Muscle of arm (tissue), 14 donors: ENCODE results near the gene KNDC1. TPM values are rescaled to one million over a fixed set of nuclear protein-coding genes. Genes with fewer than 3 reads are reported as not detected.
A peak's percentile ranks its signal among the peaks of the same experiment; 100 is the strongest.
"Not testable (repeated sequence)": the region's sequence is repeated elsewhere in the genome, so short reads cannot be mapped to it uniquely, and the experiment has no call there.

Source experiments
- DNase-seq: peaks from one replicate; pipeline ENCODE4 v3.0.0-alpha.2; 2013
- long read RNA-seq, 11 donors: transcript quantifications; one replicate each; lab custom pipeline, GENCODE V29; 2026
- polyA plus RNA-seq, 12 donors: library from polyadenylated mRNA; unstranded; fragments of 120-200 nt; gene quantifications; one replicate each; pipeline ENCODE4 v1.2.1, GENCODE V29; 2013; ENCODE audit not compliant: insufficient read length in 12 of 12

KNDC1 gene, protein sequence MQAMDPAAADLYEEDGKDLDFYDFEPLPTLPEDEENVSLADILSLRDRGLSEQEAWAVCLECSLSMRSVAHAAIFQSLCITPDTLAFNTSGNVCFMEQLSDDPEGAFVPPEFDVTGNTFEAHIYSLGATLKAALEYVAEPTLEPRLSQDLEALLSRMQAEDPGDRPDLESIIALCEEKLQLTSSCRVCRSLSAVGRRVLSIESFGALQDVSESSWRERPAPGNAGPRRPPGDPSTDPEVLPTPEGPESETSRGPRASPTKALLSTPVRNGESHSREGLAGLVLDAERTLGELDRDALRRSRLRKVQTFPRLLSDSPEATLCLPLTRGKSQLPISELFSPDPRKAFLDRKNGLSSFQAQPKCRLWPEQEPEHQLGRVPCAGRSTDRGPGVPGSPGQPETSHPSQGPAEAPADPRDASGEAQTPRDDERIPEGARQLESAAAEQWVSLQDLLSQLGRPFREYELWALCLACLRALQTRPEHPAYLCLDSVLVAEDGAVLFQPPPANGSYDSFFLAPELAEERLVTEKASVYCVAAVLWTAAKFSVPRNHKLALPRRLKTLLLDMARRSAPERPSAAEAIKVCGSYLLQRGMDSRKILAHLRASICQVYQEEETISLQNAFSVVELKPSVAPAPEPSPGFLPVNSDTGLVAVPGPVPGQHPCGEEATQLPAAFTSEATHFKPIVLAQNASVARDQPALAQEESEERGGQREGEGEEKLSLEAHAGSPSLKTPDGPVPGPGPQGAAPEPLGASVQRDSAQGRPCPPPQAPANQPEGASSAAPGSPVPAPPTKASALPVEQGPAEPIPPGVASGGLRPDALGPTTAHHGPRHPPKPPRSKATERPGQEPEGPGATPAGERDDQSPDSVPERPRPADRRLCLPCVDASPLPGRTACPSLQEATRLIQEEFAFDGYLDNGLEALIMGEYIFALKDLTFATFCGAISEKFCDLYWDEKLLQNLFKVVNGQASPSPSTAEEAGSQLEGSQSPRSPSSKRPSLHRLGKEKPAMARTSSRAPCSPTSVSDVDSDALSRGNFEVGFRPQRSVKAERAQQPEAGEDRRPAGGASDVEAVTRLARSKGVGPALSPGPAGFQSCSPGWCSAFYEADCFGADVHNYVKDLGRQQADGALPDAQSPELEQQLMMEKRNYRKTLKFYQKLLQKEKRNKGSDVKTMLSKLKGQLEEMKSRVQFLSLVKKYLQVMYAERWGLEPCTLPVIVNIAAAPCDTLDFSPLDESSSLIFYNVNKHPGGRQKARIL (N-terminal part only)
- 10 to 100 TPM in 1 of 12 donors, 1 to 10 TPM in 10, not detected in 1; 1.8 to 10.1 (median 5.3) TPM for polyA plus RNA-seq
- long read RNA-seq, donor 1, result 0 reads
- long read RNA-seq, donor 2, partial matches to known transcripts, result 0 of 2 reads
- long read RNA-seq, donor 2, other reads (novel, unspliced or antisense), result 0 of 2 reads
- long read RNA-seq, donor 3, result 0 reads
- long read RNA-seq, donor 4, result 0 reads
- long read RNA-seq, donor 5, result 0 reads
- long read RNA-seq, donor 6, result 0 reads
- long read RNA-seq, donor 7, result 0 reads
- long read RNA-seq, donor 8, result 0 reads
- long read RNA-seq, donor 9, result 0 reads
- long read RNA-seq, donor 10, partial matches to known transcripts, result 0 of 1 reads
- long read RNA-seq, donor 10, other reads (novel, unspliced or antisense), result 0 of 1 reads
- long read RNA-seq, donor 11, result 0 reads

DNA sequence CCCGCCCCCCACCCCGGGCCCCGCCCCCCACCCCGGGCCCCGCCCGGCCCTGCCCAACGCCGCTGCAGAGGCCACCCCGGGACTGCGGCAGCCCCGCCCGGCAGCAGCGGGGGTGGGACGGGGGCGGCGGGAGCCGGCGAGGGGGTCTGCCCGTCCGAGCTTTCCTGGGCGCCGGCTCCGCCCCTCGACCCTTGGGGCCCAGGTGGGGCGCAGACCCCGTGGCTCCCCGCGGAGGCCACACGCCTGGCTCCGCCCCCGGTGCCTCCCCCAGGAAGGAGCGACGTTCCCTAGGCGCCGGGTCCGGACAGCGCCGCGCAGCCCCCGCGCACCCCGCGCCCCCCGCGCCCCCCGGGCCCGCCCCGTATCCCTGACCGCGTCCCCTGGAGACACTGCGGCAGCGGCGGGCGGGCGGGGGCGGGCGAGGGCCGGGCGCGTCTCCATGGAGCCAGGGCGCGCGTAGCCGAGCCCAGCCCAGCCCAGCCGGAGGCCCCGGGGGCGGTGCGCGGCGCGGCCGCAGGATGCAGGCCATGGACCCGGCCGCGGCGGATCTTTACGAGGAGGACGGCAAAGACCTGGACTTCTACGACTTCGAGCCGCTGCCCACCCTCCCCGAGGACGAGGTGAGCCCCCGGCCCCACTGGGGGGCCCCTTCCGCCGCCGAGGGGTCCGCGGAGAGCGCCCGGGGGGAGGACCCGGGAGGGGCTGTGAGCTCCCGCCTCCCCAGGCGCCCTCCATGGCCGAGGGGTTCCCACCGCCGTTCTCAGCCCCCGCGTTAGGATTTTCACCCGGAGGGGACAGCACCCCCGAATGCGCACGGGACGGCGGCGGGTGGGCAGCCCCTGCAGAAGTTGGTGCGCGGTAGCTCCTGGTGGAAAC, at the start of gene KNDC1:
Gene KNDC1 (plus strand): TSS at position 270 of the 876 bp plus-strand sequence. CDS start 249 bp downstream, at position 519.
- DNase-seq, result peak; percentile 21

DNA sequence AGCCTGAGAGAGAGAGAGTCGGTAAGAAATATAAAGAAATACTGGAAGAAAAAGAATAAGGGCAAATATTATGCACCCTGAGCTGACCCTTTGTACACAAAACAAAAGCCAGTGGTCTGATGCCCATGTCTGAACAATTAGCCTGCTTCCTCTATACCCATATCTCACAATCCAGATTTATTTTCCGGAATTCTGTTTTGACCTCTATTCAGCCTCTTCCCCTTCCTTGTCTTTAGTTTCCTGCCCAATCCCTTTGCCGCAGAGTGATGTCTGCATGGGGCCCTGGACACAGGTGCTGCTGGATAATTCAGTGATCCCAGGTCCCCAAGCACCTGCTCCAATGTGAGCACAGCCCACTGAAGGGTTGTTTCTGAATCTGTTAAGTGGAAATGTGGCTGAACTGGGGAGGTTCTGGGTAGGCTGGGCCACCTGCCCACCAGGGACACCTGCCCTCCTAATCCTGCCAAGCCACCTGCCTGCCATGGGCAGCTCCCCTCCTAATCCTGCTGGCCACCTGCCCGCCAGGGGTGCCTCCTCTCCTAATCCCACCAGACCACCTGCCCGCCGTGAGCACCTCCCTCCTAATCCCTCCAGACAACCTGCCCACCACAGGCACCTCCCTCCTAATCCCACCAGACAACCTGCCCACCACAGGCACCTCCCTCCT, 49.3 kb upstream of the KNDC1 start:
- no peak for DNase-seq

DNA sequence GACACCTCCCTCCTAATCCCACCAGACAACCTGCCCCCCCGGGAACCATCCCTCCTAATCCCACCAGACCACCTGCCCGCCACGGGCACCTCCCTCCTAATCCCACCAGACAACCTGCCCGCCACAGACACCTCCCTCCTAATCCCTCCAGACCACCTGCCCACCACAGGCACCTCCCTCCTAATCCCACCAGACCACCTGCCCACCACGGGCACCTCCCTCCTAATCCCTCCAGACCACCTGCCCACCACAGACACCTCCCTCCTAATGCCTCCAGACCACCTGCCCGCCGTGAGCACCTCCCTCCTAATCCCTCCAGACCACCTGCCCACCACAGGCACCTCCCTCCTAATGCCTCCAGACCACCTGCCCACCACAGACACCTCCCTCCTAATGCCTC, 48.4 kb upstream of the KNDC1 start:
- DNase-seq, result not testable (repeated sequence)

DNA sequence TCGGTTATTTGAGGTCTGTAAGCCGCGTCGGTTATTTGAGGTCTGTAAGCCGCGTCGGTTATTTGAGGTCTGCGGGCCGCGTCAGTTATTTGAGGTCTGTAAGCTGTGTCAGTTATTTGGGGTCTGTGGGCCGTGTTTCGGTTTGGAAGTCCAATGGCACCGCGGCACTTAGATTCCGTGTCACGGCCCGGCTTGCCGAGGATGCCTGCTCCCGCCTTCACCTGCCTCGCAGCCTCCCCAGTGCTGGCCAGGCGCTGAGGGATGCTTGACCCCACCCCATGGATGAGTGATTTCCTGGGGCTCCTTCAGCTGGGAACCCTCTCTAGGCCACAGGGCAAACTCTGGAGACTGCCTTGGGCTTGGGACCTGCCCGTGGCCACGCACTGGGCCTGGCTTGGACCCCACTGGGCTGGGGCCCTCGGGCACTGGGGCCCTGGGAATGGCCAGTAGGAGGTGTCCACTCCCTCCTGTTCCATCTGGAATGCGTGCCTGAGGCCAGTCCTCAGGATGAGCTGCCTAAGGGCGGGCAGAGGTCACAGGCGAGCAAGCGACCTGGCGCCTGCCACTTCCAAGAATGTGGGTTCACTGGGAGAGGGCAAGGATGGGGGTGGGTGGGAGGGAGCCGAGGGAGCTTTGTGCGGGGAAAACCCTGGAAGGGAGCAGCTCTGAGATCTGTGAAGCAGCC, 46.7 kb upstream of the KNDC1 start:
- DNase-seq, result no peak

DNA sequence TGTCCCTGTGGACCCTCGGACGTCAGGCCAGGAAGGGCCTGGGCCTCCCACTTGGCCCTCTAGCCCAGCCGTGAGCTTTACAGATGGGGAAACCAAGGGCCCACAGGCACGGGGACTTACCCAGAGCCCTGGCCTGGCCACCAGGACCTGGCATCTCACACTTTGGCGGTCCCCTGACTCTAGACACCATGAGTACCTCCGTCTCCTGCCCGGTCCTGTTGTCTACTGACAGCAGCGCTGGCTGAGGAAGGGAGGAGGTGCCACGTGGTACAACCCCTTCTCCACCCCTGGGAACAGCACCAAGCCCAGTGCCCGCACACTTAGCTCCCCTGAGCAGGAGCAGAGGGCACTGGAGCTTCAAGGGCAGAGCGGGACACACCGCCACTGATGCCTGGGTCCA, 46.2 kb upstream of the KNDC1 start:
- DNase-seq, result no peak

DNA sequence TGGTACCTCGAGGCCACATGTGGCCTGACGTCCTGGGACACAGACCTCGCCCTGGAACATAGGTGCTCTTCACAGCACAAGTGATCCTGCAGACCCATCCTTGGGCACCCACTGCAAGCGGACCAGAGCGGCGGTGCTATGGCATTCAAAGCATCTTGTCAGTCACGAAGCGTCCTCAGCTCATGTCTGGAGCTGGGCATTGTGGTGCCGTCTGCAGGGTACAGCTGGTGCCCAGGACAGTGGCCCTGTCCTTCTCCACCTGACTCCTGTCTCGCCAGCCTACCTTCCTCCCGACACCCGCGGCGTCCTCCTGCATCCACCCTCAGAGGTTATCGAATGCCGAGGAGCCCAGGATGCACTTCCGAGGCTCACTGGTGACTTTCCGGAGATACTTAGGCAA, 45.8 kb upstream of the KNDC1 start:
- DNase-seq, result no peak

DNA sequence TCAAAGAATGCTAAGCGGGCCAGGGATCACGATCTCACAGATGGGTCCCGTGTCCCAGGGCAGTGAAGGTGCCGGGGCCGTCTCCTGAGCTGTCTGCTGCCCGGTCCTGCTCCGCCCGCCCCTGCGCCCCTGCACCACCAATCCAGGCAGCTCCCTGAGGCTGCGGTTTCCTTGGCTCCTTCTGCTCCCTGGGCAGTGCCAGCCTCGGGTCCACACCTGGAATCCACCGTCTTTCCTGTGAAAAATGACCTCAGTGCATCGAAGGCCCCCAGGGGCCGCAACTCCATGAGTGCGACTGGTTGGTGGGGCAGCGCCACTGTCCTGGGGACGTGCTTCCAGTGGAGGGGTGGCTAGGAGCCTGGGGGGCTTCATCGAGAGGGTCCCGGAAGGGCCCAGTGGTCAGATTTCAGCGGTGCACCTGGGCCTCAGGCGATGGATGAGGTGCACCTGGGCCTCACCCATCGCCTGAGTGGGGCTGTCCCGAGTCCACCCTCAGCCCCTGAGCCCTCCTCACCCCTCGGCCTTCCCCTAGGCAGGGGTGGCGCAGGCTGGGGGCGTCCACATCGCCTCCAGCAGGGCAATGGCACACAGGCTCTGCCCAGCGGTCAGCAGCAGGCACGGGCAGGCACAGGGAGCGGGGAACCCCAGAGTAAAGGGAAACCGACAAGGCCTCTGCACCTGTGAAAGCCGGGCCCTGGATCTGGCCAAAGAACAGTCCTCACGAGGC, 45.1 kb upstream of the KNDC1 start:
- DNase-seq, result no peak

DNA sequence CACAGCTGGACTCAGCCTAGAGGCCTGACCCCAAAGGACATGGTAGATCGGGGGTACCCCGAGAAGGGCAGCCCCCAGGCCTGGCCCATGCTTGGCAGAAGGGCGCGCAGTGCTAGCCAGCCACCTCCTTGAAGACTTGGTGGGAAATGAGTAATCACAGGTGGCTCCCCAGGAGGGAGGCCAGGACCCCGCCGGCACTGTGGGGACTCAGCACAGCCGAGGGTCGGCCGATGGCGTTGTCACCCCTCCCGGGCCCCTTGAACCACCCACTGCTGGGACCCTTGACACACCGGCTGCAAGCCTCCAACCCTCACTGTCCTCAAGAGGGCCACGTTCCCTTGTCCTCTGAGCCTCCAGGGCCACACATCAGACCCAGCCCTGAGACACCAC, 44.6 kb upstream of the KNDC1 start:
- DNase-seq, result no peak

DNA sequence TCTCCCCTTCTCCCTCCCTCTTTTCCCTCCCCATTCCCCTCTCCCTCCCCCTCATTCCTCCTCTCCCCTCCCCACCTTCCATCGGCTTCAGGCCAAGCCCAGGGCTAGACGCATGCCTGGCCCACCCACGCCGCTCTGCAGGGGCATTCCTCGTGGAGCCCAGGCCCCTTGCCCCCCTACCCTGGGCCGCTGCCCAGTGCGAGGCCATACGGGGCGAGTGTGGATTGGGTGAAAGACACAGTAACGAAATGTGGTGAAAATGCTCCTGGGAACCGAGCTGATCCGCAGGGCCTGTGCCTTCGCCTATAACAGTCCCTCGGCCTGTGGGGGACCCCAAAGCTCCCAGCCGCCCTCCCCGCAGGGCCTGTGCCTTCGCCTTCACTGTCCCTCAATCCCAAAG, 44.0 kb upstream of the KNDC1 start:
- no peak for DNase-seq

DNA sequence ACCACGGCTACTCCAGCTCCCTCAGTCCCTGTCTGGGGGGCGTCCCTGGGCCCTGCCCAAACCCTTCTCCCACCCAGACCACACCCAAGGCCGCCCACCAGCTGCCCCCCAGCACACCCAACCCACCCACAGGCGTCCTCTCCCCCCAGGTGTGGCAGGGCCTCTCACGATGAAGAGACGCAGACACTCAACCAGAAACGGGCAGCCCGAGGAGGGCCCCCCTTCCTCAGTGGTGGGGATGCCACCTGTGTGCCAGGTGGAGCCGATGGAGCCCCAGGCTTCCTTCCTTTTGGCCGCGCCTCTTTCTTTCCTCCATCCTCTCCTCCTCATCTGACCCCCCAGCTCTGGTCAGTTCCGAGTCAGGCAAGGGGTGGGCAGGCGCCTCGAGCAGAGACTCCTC, 43.6 kb upstream of the KNDC1 start:
- no peak for DNase-seq

DNA sequence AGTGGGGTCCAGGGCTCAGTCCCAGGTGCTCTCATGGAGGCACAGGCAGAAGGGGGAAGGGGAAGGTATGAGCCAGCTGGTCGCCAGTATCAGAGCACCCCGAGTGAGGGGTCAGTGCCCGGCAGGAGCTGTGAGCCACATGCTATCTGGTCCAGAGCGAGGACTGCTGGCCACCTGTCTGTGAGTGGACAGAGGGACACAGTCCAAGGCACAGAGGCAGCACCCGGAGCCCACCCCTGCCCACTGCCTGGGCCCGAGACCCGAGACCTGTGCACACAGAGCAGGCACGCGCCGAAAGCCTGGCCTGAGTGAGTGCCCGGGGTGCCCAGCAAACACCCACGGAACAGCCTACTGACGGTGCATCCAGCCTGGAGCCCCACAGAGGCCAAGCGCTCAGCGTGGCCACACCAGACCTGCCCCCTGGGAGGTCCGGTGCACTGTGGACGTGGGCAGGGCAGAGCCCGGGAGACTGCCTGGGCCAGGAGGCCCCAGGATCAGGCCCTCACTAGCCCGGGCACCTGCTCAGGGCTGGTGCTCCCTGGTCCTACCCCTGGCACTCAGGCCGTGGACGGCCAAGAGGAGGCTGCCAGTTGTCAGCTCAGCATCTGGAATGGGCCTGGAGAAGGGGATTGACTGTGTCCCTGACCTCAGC, 42.9 kb upstream of the KNDC1 start:
- DNase-seq, result no peak

DNA sequence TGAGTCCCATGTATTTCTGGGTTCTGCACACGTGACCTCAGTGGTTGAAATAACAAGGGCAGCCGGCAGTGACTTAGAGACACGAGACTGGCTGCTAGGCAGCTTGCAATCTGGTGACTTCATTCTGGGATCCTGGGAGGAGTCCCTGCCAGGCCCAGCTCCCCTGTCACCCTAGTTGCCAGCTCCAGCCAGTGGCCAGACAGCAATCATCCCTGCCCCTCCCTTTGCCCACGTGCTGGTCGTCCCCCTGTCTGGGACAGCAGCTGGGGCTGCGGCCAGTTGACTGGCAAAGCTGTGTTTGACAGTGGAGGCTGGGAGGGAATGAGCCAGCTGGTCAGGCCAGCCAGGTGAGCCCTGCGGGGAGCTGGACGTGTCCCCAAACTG, 42.3 kb upstream of the KNDC1 start:
- no peak for DNase-seq

DNA sequence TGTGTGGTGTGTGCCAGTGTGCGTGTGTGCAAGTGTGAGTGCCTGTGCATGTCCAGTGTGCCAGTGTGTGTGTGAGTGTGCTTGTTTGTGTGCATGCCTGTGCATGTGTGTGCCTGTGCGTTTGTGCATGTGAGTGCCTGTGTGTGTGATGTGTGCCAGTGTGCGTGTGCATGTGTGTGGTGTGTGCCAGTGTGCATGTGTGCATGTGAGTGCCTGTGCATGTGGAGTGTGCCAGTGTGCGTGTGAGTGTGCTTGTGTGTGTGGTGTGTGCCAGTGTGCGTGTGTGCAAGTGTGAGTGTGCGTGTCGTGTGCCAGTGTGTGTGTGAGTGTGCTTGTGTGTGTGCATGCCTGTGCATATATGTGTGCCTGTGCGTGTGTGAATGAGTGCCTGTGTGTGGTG, 38.5 kb upstream of the KNDC1 start:
- no peak for DNase-seq

DNA sequence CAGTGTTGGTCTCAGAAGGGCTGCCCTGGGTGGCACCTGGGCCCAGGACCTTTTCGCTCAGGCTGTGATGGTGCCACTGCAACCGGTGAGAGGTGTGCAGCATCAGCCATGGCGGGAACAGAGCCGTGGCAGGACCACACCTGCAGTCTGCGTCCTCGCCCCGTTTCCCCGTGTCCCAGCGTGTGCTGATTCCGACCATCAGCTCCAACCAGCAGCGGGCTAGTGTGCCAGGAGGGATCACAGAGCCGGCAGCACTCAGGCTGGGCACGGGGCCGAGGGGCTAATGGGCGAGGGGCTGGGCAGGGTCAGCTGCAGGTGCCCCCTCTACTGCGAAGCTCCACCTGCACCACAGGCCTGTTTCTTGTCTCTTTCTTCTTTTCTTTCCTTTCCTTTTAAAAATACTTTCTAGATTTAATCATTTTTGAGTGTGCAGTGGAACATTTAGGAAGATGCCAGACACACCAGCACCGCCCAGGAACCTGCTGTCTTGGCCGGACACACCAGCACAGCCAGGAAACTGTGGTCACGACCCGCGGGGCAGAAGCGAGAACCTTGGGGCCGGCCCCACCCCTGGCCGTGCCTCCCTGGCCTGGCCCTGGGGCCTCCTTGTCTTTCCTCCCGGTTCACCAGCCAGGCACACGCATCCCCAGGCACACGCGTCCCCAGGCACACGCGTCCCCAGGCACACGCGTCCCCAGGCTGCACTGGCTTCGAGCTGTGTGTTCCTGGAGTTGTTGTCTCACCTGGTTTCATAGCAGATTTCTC, 37.7 kb upstream of the KNDC1 start:
- DNase-seq, result no peak

DNA sequence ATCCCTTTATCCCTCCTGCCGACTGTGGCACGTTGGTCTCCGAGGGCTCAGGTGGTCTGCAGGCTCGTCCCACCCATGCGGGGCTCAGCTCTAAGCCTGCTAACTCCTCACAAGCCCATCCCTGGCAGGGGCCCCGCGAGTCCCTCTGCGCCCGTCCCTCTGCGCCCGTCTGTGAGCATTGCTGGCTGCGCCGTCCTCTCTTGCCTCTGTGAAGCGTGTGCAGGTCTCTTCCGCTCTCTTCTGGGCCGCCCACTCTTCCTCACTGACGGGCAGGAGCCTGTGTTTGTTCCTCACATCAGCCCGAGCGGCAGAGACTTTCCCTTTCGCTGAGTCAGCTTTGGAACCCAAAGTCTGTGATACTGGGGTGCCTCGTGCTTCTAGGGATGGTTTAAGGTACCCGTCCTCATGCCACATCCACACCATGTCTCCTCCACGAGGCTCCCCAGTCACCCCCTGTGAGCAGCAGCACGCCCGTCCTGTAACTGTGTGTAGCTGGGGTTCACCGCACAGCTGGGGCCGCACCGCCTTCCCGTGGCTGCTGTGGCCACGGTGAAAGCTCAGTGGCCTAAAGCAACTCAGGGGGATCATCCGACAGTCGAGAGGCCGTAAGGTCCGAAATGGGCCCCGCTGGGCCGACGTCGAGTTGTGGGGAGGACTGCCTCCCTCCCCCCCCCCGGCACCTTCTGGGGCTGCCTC, 36.8 kb upstream of the KNDC1 start:
- DNase-seq, result no peak

DNA sequence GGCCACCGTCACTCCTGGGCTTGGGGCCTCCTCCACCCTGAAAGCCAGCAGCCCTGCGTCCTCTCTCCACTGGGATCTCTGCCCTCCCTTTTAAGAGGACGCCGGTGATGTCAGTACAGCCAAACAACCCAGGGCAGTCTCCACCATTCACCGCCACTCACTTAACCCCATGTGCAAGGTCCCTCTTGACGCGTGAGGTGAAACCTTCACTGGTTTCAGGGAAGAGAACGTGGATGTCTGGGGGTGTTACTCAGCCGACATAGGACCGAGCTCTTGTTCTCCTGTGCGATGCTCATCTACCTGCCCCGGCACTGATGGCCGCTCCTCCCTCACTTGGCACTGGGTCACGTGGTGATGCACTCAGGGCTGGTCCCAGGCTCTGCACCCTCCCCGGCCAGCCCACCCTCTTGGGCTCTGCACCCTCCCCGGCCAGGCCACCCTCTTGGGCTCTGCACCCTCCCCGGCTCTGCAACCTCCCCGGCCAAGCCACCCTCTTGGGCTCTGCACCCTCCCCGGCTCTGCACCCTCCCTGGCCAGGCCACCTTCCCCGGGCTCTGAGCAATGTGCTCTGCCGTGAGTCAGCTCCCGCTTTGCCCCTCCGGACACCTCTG, 36.2 kb upstream of the KNDC1 start:
- DNase-seq, result no peak
